ENCODE data around the gene CAPN9. TPM values are rescaled to one million over a fixed set of nuclear protein-coding genes. Genes with fewer than 3 reads are reported as not detected.
A peak's percentile ranks its signal among the peaks of the same experiment; 100 is the strongest.
"Not testable (repeated sequence)": the region's sequence is repeated elsewhere in the genome, so short reads cannot be mapped to it uniquely, and the experiment has no call there.

The CAPN9 gene
- total RNA-seq, 1 donor from 2014 or later = not detected

DNA sequence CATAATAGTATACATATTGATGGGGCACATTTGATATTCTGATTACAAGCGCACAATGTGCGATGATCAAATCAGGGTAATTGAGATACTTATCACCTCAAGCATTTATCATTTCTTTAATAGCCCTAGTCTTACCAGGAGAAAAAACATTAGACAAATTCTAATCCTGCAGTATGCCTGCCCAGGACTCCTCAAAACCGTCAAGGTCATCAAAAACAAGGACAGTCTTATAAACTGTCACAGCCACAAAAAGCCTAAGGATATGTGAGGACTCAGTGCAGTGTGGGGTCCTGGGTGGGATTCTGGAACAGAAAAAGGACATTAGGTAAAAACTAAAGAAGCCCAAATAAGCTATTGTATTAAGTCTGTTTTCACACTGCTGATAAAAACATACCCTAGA, 19.1 kb downstream of the CAPN9 start:
- DNase-seq (ENCODE audit: low spot score) (no peak), ATAC-seq (no peak)

DNA sequence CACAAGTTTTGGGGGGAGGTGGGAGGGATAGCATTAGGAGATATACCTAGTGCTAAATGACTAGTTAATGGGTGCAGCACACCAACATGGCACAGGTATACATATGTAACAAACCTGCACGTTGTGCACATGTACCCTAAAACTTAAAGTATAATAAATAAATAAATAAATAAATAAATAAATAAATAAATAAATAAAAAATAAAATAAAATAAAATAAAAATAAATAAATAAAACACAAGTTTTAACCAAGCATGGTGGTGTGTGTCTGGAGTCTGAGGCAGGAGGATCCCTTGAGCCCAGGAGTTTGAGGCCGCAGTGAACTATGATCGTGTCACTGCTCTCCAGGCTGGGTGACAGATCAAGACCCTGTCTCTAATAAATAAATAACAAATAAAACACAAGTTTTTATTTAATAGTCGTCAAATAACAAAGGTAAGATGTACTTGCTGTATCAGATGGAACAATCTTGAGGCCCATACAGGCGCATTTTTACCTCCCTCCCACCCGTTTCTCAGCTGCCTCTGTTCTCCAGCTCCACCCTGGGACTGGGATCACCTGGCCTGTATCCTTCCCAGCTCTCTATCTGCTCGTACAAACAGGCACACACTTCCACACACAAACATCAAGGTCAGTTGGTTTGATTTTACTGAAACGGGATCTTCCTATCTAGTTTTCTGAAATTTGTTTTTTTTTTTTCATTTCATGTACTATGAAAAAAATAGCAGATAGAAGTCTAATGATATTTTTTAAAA, 20.8 kb downstream of the CAPN9 start:
- ATAC-seq; DNase-seq (ENCODE audit: low spot score): not testable (repeated sequence)

DNA sequence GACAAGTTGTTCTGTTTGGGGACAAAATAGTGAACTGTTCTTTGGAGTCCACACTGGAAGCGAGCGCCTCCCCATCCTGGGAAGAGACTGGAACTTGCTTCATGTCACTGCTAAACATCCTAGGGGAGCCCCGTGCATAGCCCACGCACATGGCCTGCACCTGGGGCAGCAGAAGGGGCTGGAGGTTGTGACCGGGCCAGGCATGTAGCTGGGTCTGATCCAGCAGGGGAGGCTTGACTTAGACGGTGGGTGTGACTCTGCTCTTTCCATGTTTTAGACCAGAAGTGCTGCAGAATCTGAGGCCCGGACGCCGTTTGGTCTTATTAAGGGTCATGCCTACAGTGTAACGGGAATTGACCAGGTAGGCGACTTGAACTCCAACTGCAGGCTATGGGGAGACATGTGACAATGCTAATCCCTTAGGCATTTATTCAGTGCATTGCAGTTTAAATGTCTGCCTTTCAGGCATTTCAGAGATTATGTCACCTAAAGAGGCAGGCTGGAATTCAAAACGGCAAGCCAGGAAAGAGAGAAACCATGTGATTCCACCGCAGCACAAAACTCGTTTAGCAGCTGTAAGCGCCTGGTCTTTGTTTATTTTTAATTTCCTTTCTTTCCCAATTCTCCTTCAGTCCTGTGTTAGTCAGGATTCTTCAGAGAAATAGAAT, 21.8 kb downstream of the CAPN9 start:
- ATAC-seq = no peak

DNA sequence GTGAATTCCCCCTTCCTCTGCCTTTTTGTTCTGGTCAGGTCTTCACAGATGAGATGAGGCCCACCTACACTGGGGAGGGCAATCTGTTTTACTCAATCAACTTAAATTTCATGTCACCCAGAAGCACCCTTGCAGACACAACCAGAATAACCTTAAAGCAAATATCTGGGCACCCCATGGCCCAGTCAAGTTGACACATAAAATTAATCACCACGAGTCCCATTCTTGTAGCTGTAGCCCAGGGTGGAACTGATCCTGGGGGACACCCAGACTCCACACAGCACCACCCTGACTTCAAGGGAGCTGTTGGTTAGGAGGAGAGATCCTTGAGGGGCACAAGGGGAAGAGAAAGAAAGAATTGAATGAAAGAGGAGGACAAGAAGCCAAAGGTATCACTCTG, 23.1 kb downstream of the CAPN9 start:
- ATAC-seq = no peak
- DNase-seq (ENCODE audit: low spot score) = no peak

More for the DNA sequence above, 21.8 kb downstream of the CAPN9 start:
- no peak for DNase-seq (ENCODE audit: low spot score)

DNA sequence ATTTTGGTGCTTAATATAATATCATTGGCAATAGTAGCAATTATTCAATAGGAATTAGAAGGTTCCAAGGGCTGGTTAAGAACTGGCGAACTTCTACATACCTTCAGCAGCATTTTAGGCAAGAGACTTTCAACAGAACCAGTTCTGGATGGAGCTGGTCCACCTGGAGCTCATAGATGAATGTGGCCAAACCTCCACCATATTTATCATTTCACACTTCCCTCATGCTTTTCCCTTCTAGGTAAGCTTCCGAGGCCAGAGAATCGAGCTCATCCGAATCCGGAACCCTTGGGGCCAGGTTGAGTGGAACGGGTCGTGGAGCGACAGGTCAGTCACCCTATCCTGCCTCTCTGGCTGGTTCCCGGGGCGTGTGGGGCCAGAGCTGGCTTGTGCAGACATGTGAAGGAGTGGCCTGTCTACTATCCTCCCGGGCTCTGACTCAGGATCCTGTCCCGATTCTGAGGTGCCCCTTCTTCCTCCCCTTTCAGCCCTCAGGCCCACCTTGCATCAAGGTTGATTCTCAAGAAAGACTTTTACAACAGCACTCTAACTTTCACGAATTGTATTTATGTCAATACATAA, 24.7 kb downstream of the CAPN9 start:
- ATAC-seq (peak; percentile 92), DNase-seq (ENCODE audit: low spot score) (peak; percentile 80)

DNA sequence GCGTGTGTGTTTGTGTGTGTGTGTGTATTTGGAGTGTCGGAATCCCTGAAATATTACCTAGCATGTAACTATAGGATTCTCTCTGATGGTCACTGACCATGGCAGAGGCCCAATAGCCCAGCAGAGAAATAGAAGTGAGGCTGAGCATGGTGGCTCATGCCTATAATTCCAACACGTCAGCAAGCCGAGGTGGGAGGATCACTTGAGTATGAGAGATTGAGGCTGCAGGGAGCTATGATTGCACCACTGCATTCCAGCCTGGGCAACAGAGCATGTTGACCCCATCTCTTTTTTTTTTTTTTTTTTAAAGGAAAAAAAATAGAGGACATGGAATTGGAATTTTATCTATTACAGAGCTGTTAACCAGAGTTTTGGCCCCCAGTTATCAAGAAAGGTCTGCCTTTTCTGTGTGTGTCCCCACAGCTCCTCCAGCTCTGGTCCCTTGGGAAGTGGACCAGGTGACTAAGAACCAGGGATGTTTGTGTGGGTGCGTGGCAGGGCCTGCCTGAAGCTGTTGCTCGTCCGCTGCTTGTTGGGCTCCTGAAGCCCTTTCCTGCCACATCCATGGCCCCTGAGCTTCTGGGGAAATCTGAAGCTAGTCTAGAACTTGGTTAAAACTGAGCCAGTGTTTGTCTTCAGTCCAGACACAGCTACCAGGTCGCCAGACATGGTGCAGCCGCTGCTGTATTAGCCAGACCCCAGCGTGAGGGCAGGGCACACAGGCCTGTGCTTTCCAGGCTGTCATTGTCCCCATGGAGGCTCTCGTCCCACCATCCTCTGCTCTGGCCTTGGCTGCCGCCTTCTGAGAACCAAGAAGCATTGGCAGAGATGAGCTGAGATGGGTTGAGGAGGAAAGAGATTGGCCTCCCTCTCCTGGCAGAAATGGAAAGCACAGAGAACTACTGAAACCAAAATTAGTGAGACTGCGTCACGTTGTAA, 25.5 kb downstream of the CAPN9 start:
- ATAC-seq (peak; percentile 88), DNase-seq (ENCODE audit: low spot score) (peak; percentile 58)

DNA sequence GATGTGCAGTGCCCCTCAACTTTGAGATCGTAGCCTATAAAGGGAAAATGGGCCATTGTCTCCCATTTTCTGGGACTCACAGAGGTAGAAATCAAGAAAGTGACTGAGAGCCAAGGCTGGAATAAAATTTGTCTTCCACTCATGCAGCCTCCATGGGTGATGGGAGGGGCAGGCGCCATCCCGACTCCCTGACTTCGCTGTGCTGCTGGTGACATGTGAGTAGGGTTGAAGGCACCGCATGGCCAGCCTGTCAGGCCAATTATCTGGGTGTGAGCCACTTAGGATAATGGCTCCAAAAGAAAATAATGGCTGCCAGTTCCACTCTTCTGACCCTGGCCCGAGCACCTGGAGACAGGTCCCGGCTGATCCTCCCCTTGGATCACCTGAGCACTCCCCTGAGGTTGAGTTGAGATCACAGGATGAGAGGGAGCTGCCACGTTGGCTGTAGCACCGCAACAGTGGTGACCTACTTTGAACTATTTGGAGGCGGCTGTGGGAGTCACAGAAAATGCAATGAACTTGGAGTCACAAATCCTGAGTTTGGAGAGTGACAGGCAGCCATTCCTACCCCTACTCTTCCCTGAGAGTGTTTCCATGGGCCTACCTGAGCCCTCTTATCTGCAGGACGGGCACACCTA, 26.3 kb downstream of the CAPN9 start:
- ATAC-seq (no peak), DNase-seq (ENCODE audit: low spot score) (no peak)

DNA sequence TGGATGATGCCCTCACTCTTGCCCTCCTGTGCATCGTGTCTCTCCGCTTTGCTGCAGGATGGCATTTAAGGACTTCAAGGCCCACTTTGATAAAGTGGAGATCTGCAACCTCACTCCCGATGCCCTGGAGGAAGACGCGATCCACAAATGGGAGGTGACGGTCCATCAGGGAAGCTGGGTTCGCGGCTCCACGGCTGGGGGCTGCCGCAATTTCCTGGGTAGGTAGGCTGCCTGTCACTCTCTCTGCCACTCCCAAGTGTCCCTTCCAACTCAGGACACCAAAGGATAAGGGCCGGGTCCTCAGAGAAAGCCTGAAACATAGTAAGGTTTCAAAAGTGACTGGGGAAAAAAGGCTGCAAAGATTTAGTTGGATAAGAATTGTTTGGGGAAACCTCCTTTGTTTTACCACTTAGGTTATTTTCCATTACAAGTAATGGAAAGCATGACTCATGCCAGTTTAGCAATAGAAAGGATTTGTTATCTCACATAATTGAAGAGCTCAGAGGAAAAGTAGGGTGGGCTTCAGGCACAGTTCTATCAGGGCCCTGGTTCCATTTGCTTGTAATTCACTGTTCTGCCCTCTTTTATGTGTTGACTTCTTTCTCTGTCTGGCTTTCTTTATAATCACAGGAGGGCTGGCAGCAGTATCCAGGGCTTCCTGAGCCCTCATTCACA, 31.9 kb downstream of the CAPN9 start:
- DNase-seq (ENCODE audit: low spot score) = no peak
- ATAC-seq = no peak

DNA sequence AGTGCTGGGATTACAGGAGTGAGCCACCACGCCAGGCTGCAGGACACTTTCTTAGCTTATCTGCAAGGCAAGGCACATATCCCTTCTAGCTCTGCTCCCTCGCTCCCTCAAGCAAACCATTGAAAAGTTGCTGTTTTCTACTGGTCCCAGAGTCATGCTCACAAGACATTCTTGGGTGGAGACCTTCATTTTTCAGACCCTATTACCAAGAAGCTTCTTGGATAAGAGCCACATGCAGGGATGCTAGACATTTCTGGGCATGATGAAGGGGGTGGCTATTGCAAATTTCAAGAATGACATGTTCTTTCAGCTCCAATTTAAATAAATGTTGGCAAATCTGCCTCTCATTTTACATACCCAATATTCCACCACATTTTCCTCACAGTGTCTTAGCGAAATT, 33.9 kb downstream of the CAPN9 start:
- ATAC-seq (no peak), DNase-seq (ENCODE audit: low spot score) (no peak)

DNA sequence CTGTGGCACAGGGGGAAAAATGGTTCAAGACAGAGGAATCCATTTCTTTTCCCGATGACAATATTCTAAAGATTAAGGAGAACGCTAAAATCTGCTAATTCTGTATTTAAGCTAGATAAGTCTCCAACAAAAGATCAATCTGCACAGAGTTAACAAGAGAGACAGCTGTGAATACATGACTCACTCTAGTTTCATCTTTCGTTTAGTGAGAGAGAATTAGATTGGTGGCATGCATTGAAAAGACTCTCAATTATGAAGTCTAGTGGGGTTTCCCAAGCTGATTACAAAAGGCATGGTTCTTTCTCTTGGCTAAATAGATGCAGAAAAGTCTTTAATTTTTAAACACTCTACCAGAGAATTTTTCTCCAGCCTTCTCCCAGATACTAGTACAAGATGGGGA, 34.4 kb downstream of the CAPN9 start:
- no peak for ATAC-seq
- DNase-seq (ENCODE audit: low spot score) = no peak

DNA sequence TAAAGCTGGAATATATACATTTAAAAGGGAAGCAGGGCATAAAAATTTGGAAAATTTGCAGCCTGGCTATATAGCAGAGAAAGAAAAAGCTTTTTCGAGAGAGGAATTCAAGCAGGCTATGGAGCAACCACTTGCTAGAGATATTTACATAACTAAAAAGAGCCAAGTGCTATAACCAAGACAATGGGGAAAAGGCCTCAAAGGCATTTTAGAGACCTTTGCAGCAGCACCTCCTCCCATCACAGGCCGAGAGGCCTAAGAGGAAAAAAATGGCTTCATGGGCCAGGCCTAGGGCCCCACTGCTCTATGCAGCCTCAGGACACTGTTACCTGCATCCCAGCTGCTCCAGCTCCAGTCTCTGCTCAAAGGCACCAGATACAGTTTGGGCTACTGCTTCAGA, 37.0 kb downstream of the CAPN9 start:
- ATAC-seq (no peak), DNase-seq (ENCODE audit: low spot score) (no peak)

DNA sequence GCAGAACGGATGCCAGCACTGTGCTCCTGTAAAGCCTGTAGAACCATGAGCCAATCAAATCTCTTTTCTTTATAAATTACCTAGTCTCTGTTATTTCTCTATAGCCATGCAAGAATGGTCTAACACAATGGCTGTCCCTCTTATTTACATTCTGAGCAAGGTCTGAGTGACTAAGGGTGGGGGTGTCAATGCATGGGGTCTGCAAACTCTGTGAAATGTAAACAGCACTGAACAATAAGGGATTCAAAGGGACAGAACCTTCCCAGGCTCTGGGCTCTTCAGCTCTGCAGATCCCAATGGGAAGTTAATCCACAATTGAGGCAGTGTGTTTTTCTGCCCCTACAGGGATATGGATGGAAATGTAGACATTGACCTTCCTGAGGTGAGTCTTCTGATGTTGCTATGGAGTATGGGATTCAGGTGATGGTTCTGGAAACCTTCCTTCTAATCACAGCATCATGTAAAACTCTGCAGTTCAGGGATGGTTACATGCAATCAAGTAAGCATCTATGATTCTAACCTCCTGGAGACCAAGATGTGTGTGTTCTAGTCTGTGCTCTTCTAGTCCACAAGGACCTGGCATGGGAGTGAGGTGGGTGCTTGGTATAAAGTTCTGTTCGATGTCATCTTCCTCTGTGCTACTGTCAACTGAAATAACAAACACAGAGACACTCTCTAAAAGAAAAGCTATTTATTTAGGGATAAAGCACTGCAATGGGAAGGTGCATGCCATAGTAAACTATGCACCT, 38.6 kb downstream of the CAPN9 start:
- ATAC-seq (no peak), DNase-seq (ENCODE audit: low spot score) (no peak)

DNA sequence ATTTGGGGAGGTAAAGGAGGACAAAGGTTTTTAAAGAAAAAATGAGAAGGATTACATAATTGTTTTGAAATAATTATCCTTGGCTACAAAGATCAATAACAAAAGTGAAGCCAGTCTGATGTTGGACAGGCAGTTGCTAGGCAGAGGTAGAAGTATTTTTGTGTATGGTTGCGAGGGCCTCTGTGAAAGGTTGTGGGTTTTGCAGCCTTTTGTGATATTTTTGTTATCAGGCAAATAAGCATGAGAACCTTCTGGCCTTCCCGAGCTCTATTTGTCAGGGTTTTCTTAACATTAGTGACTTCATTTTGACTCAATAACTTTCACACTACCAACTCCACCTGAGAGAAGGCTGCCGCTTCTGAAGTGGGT, 39.2 kb downstream of the CAPN9 start:
- ATAC-seq (no peak), DNase-seq (ENCODE audit: low spot score) (no peak)

DNA sequence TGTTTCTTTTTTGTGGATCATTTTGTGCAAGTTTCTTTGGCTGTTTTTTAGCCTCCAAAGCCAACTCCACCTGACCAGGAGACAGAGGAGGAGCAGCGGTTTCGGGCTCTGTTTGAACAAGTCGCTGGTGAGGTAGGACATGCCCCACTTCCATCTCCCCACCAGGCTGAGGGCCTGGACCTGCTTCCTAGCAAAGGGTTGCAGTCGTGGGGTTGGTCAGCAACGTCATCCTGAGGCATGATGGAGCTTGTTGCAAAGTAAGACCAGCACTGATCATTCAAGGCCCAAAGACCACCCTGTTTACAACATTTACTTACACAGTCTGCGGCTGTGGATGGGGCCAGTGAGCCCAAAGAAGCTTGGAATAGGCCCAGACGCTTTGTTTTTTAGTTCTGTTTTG, 40.3 kb downstream of the CAPN9 start:
- ATAC-seq (no peak), DNase-seq (ENCODE audit: low spot score) (no peak)

DNA sequence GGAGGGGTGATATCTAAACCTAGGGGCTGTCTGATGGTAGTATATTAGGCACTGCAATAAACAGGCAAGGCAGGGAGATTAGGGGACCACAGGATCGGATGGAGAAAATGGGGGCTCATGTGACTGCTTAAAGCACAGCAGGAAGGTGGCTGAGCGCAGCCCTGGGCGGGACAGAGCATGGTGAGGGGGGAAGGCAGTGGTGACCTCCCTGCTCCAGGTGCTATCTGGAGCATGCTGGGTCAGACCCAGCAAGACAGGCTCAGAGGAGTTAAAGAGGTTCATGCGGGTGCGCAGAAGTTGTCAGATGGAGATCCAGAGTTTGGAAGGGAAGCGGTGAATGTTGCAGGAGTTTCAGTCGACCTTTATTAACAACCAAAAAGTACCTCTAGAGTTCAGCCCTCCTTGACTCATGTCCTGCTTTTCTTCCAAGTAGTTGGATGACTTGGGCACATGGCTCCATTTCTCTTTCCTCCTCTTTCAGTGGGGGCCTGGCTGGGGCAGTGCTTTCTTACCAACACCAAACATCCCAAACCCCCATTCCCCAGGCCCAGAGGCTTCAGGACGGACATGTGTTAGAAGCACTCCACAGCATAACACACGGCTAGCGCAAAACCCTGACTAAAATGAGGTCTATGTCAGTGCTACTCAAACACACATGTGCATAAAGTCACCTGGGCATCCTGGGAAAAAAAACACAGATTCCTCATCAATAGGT, 41.5 kb downstream of the CAPN9 start:
- ATAC-seq (no peak), DNase-seq (ENCODE audit: low spot score) (no peak)

DNA sequence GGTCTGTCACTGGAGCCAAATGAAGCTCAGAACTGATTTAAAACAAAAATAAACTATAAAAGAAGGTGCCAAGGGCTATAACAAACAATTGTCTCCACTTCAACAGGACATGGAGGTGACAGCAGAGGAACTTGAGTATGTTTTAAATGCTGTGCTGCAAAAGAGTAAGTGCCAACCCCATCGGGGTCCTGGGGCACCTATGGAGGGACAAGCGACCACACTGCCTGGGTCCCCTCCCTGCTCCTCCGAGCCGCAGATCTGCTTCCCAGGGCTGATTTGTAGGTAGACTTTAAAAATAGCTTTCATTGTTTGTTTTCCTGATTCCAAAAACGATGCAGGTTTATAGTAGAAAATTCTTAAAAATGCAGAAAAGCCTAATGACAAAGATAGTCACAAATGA, 42.8 kb downstream of the CAPN9 start:
- DNase-seq (ENCODE audit: low spot score) (no peak), ATAC-seq (no peak)

DNA sequence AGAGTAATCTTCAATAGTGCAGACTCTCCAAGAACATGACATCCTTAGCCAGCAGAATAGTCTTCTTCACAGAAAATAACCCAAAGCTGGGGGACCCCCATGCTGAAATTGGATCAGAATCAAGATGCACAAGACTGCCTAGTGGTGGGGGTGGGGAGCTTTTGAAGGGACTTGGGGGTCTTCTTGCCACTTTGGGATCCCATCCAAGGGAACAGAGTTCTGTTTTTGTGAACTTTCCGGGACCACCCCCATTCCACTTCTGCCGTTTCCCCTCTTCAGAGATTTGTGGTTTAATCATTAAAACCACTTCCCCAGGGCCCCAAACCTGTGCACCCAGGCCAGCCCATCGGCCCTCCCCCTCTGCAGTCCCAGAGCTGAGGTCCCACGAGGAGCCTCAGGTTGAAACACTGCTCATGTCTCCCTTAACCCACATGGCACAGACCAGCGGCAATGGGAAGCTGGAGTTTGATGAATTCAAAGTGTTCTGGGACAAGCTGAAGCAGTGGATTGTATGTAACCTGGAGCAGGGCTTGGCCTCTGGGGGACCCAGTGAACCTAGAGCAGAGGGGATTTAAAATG, 44.9 kb downstream of the CAPN9 start:
- no peak for ATAC-seq
- no peak for DNase-seq (ENCODE audit: low spot score)

DNA sequence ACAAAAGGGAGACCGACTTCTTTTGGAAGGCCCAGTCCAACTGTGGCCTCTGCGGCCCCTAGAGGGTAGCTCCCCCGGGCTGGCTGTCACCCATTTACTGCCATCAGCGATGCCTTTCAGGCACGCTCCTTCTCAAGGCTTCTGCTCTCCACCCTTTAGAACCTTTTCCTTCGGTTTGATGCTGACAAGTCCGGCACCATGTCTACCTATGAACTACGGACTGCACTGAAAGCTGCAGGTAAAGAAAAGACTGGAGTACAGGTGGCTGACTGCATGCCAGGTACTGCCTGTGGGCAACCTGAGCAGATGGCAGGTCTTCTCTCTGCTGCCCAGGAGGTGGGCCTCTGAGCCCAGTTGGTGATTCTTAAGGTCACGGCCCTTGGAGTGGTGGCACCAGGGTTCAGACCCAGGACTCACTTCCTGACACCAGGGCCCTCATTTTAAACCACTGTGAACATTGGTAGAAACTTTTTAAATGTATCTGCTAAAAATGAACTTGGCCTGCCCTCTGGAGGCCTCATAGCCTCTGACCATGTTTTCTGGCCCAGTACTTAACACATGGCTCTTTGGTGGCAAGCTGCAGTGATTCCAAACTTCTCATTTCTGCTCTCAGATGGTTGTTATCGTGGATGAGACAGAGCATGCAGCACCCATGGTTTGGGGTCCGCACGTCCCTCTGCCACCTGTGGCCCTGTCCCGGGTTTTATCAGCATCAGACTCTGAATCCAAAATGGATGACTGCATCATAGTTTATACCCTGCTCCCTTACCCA, 45.7 kb downstream of the CAPN9 start:
- DNase-seq (ENCODE audit: low spot score) = no peak
- ATAC-seq = peak; percentile 54
